Heart left ventricle (tissue), 16 donors: ENCODE data around the gene TCAF2. TPM values are rescaled to one million over a fixed set of nuclear protein-coding genes. Genes with fewer than 3 reads are reported as not detected.
"Not testable (repeated sequence)": the region's sequence is repeated elsewhere in the genome, so short reads cannot be mapped to it uniquely, and the experiment has no call there.

Experiments
- ATAC-seq, 4 donors: fragments of 200-7000 bp; cut with Tn5 transposase; one replicate each; pipeline ENCODE4 v1.9.1; 2020 to 2022; ENCODE audit warnings: moderate library complexity in 4 of 4, mild to moderate bottlenecking in 3 of 4, moderate number of reproducible peaks in 1 of 4
- DNase-seq, 5 donors: peaks; one replicate each; pipeline ENCODE4 v3.0.0-alpha.2; 2020
- H3K27ac ChIP-seq, 12 donors: fragments of 200-600 bp; sonication (generic) in 4 of 12; one replicate each; pipeline versions ENCODE4 v1.5.0 to v1.8.0; 2016 to 2022; ENCODE audit warnings: mild to moderate bottlenecking in 2 of 12
- H3K27me3 ChIP-seq, 9 donors: fragments of 200-600 bp; sonication (generic) in 2 of 9; one replicate each; pipeline versions ENCODE4 v1.5.1 to v1.8.0; 2016 to 2022; ENCODE audit warnings: mild to moderate bottlenecking in 3 of 9
- H3K36me3 ChIP-seq, 9 donors: fragments of 200-600 bp; sonication (generic) in 2 of 9; one replicate each; pipeline versions ENCODE4 v1.5.0 to v1.8.0; 2018 to 2022; ENCODE audit warnings: mild to moderate bottlenecking in 2 of 9
- H3K4me1 ChIP-seq, 12 donors: fragments of 200-600 bp; sonication (generic) in 4 of 12; one replicate each; pipeline versions ENCODE4 v1.5.0 to v1.8.0; 2016 to 2022; ENCODE audit warnings: mild to moderate bottlenecking in 3 of 12
- H3K4me3 ChIP-seq, 12 donors: fragments of 200-600 bp; sonication (generic) in 4 of 12; one replicate each; pipeline versions ENCODE4 v1.5.0 to v1.8.0; 2017 to 2022; ENCODE audit warnings: mild to moderate bottlenecking in 9 of 12, moderate library complexity in 4 of 12
- H3K9me3 ChIP-seq, 12 donors: fragments of 200-600 bp; sonication (generic) in 4 of 12; one replicate each; pipeline versions ENCODE4 v1.5.0 to v1.8.0; 2016 to 2022; ENCODE audit warnings: mild to moderate bottlenecking in 1 of 12
- CTCF ChIP-seq, 12 donors: fragments of 200-600 bp; sonication (generic) in 4 of 12; IDR thresholded peaks; one replicate each; pipeline versions ENCODE4 v1.5.0 to v1.8.0; 2018 to 2022; ENCODE audit warnings: antibody characterized with exemption in 12 of 12, mild to moderate bottlenecking in 5 of 12
- WGBS, 4 donors: extraction: QIAGEN DNeasy Blood & Tissue Kit in 2 of 4; methylation state at CpG; one replicate each; pipeline versions ENCODE4 v1.1.5 to v1.1.7; 2013 to 2018; 5-methylcytosine and 5-hydroxymethylcytosine counted together
- intact Hi-C, 10 donors: fragments of 100-400 bp; cut with DNase I; formaldehyde crosslinking; loops; one replicate each; pipeline versions ENCODE4 v1.11.1 to v1.14.2; 2022
- polyA plus RNA-seq, 2 donors: library from polyadenylated mRNA; stranded (reverse); fragments of 200-250 nt; gene quantifications; one replicate each; pipeline ENCODE4 v1.2.3, GENCODE V29; 2013
- total RNA-seq, 9 donors: library from RNA; depleted of rRNA in 2 of 9; stranded (reverse); fragments of >200 nt in 2 of 9; fragmentation: NEBNext Ultra II Directional in 3 of 9; extraction: Animal tissue kit (Norgen Biotek cat#: 25700) in 3 of 9; gene quantifications; one replicate each; pipeline versions ENCODE4 v1.1.0 to v1.2.4, GENCODE V29; 2016 to 2023
- donor health status: ischemic (EF 13 %, LVEDD 7.1; RV severe dilation, severe dysfunction).
- donor health status: healthy with polysubstance abuse.
- donor health status: DM: no; HTN: yes; CAD: no.
- donor health status: DM: no; HTN: no; CAD: no.
- donor health status: ischemic (EF 25% LVEDD 6.9; RV normal size, moderate dysfunction).
- donor health status: ischemic (EF 25% LVEDD 5.7; RV mildly dilated, moderate dysfunction).
- donor health status: healthy.
- donor health status: DM: yes; HTN: yes; CAD: no.
- donor health status: ischemic (EF 35%, LVEDD 5.7; RV mildly dilated, moderate dysfunction).
- donor health status: nonischemic (EF 11% LVEDD 7.7; RV severe dilation, severe dysfunction).
- donor health status: DM: yes; HTN: yes; CAD: no.
- donor health status: PGD.
- donor health status: ischemic (EF 29% LVEDD 5.4; RV normal size, mild dysfunction).
- donor health status: nonischemic (EF 23%, LVEDD 6.1; RV moderate dilation, normal function).

The TCAF2 gene
- total and polyA plus RNA-seq, 11 donors: 0.12 to 2.5 (median 0.35) TPM

- ATAC-seq (peak; percentile 27 to 71 (median 57)), DNase-seq (peak in 2 of 5 donors; percentile 36 to 63)
- H3K4me1 ChIP-seq, H3K9me3 ChIP-seq, intact Hi-C loops, H3K27me3 ChIP-seq, H3K27ac ChIP-seq, H3K36me3 ChIP-seq: not testable (repeated sequence)
- peak overlapping the region in 2 of 12 donors; percentile 29 to 31 for H3K4me3 ChIP-seq
- peak in 5 of 12 donors; percentile 28 to 46 (median 38) for TF ChIP-seq CTCF (IDR thresholded peaks at IDR 0.05)
- no CpG with 5 or more reads among the region's 23 CpGs for WGBS, 4 donors
These were observed 716 bp upstream of the TCAF2 start for GRCh38 chr7:143620058-143620457.

DNA sequence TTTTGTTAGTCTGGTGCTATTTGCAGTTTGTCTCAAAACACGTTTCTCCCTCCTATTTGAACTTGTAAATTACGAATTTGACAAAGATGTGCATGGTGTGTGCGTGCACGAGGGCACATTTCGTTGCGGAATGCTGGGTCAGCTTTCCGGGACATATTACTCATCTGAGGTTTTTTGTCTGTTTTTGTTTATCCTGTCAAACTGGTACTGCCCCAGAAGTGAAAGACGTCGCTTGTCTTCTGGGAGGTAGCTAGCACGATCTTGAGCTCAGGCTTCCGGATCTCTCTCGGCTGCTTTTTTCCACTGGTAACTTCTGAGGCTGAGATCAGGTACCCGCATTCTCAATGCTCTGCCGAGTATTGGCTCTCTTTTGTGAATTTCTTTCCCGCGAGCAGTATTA is 401 bp downstream of the TCAF2 start:
- H3K27me3 ChIP-seq, intact Hi-C loops, H3K9me3 ChIP-seq, H3K4me1 ChIP-seq, H3K36me3 ChIP-seq, DNase-seq, H3K27ac ChIP-seq: not testable (repeated sequence)
- ATAC-seq: peak in 1 of 4 donors; percentile 1
- peak overlapping the region in 2 of 12 donors; percentile 26 to 42 for H3K4me3 ChIP-seq
- WGBS, 4 donors: no CpG with 5 or more reads among the region's 16 CpGs

DNA sequence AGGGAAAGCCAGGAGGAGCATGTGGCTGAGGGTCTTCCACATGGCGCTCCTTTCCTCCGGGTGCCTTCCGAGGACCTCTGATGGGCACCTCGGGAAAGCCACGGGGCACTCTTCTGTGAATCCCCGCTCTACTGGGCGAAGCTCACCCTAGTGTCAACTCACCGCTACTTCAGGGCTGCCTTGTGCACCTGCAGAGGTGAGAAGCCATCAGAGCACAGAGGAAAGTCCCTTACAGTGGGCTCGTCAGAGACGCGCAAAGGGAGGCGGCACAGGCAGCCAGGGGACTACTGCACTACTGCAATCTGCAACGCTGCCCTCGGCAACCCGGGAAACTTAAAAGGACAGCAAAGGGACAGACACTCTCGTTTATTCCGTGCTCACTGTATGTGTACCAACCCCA is 1.4 kb downstream of the TCAF2 start:
- H3K4me1 ChIP-seq, DNase-seq, H3K36me3 ChIP-seq, H3K27ac ChIP-seq, intact Hi-C loops, H3K9me3 ChIP-seq, H3K27me3 ChIP-seq, ATAC-seq, H3K4me3 ChIP-seq: not testable (repeated sequence)
- 60% methylated on average over 1 of the region's 17 CpGs; no CpG with 5 or more reads in 3 of the 4 donors for WGBS, 4 donors

DNA sequence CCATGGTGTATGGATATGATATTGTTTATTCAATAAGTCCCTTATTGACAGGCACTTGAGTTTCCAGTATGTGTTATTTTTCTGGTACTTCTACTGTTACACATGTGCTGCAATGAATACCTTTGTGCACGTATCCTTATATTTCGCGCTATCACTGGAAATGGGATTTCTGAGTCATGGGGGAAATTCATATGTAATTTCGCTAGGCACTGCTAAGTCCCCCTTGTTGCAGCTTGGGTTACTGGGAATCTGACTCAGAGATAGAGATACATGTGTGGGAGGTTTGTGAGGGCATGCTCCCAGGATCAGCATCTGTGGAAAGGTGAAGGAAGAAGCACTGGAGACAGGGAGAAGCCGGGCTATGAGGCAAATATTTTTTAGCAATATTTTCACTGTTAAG is 9.9 kb downstream of the TCAF2 start:
- H3K4me3 ChIP-seq, intact Hi-C loops, ATAC-seq, H3K4me1 ChIP-seq, H3K36me3 ChIP-seq, H3K27me3 ChIP-seq, DNase-seq, H3K27ac ChIP-seq, H3K9me3 ChIP-seq: not testable (repeated sequence)
- no CpG with 5 or more reads among the region's 5 CpGs for whole genome bisulfite sequencing, 4 donors

GRCh38 chr7:143632506-143632905 is 11.7 kb downstream of the TCAF2 start:
- H3K4me1 ChIP-seq, H3K27me3 ChIP-seq, H3K9me3 ChIP-seq, ATAC-seq, DNase-seq, H3K4me3 ChIP-seq, intact Hi-C loops, H3K27ac ChIP-seq, H3K36me3 ChIP-seq: not testable (repeated sequence)
- no CpG with 5 or more reads among the region's 4 CpGs for WGBS, 4 donors

DNA sequence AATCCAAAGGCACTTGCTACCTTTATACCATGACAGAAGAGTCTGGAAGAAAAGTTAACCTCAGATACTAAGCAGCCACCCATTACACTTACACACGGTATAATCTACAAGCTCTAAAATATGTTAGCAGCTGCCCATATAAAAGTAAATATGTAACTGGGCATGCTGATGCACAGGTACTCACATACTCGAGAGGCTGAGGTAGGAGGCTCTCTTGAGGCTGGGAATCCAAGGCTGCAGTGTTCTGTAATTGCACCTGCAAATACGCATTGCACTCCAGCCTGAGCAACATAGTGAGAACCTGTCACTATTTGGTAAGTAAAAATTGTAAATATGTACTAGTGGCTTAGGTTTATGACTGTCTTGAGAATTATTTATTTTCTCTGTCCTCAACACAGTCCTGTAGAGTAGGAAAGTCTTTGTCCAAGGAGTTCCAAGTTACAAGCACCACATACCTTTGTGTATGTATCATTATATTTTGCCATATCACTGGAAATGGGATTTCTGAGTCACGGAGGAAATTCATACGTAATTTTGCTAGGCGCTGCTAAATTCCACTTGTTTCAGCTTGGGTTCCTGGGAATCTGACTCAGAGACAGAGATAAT is 12.3 kb downstream of the TCAF2 start:
- H3K4me3 ChIP-seq, H3K36me3 ChIP-seq, H3K9me3 ChIP-seq, intact Hi-C loops, ATAC-seq, DNase-seq, H3K27me3 ChIP-seq, H3K4me1 ChIP-seq, H3K27ac ChIP-seq: not testable (repeated sequence)
- no CpG with 5 or more reads among the region's 6 CpGs for WGBS, 4 donors

GRCh38 chr7:143635364-143636240 is 14.8 kb downstream of the TCAF2 start:
- WGBS, 4 donors: no CpG with 5 or more reads among the region's 12 CpGs
- not testable (repeated sequence) for ATAC-seq, DNase-seq

DNA sequence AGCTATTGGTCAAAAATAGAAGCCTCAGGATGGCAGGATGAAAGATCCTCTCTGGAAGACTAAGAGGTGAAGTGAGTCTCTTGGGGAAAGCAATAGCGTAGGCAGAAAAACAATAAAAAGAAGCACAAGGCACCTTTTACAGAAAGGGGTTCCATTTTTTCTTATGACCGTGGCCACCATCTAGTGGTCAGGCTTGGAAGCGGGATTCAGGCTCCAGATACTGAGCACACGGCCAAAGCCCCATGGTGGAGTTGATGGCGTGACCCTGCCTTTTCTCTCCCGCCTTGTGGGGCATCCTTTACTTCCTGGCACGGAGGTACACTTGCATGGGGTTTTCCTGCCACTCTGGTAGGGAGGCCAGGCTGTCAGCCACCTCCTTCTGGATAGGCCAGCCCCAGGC is 18.6 kb downstream of the TCAF2 start:
- H3K27me3 ChIP-seq, H3K4me1 ChIP-seq, H3K4me3 ChIP-seq, DNase-seq, intact Hi-C loops, H3K9me3 ChIP-seq, H3K36me3 ChIP-seq, H3K27ac ChIP-seq: not testable (repeated sequence)
- peak in 2 of 4 donors; percentile 38 to 39 for ATAC-seq
- no CpG with 5 or more reads among the region's 7 CpGs for WGBS, 4 donors

More at GRCh38 chr7:143635364-143636240, 14.8 kb downstream of the TCAF2 start:
- H3K4me3 ChIP-seq, H3K27me3 ChIP-seq, intact Hi-C loops, H3K9me3 ChIP-seq, H3K4me1 ChIP-seq, H3K36me3 ChIP-seq, H3K27ac ChIP-seq: not testable (repeated sequence)

- H3K4me1 ChIP-seq, ATAC-seq, intact Hi-C loops, H3K9me3 ChIP-seq, DNase-seq, H3K27ac ChIP-seq, H3K27me3 ChIP-seq, H3K4me3 ChIP-seq, H3K36me3 ChIP-seq: not testable (repeated sequence)
- WGBS, 4 donors: 50% methylated on average over 2 of the region's 9 CpGs; no CpG with 5 or more reads in 2 of the 4 donors
These were observed 19.9 kb downstream of the TCAF2 start for GRCh38 chr7:143640528-143641189.

DNA sequence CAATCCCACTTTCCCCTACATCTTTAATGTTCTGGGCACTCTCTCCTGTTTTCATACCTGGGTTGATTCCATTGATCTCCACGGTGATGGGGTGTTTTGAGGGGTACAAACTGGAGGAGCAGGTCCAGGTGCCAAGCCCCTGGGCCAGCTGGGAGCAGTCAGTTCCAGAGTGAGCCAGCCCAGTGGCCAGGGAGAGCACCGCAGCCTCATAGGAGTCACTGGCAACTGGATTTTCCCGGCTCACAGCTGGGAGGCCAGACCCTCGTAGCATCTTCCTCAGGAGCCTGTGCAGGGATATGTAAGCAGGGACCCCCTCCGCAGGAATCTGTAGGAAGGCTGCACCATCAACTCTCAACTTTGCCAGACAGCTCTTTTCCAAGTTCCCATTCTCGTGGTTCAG is 25.8 kb downstream of the TCAF2 start:
- H3K4me1 ChIP-seq, DNase-seq, H3K27ac ChIP-seq, ATAC-seq, H3K9me3 ChIP-seq, H3K27me3 ChIP-seq, H3K36me3 ChIP-seq, H3K4me3 ChIP-seq, intact Hi-C loops: not testable (repeated sequence)
- no CpG with 5 or more reads among the region's 6 CpGs for WGBS, 4 donors
